ENCODE measurements around the gene AARS1. TPM values are rescaled to one million over a fixed set of nuclear protein-coding genes. Genes with fewer than 3 reads are reported as not detected.
"Not testable (repeated sequence)": the region's sequence is repeated elsewhere in the genome, so short reads cannot be mapped to it uniquely, and the experiment has no call there.

The AARS1 gene
- total RNA-seq, 1 donor from 2014 or later, result 109 TPM

DNA sequence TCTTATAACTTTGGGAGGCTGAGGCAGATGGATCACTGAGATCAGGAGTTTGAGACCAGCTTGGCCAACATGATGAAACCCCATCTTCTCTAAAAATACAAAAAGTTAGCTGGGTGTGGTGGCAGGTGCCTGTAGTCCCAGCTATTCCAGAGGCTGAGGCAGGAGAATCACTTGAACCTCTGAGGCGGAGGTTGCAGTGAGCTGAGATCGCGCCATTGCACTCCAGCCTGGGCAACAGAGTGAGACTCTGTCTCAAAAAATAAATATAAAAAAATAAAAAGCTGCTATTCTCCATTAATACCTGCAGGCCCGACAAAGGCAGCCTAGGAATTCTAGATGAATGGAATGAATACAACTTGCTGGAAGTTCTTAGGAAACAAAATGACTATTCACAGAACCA is 39.6 kb downstream of the AARS1 start:
- Mint-ChIP-seq H3K27ac (peak overlapping the region; percentile 52), H3K4me1 (ENCODE audit: low read depth) (peaks cover 17% of the 10 kb centered on the region), H3K4me3 (peak overlapping the region; percentile 74), H3K36me3 (ENCODE audit: low read depth) (peaks cover 26% of the 10 kb centered on the region)
- intact Hi-C loops (cut with micrococcal nuclease), result loop anchor here (5.0 kb wide), 2 partner anchors 188 to 203 kb away; partner anchors contain the start of genes FCSK and ST3GAL2
- not testable (repeated sequence) for H3K27me3 Mint-ChIP-seq (ENCODE audit: insufficient read depth); H3K9me3 Mint-ChIP-seq; DNase-seq (ENCODE audit: low spot score)

DNA sequence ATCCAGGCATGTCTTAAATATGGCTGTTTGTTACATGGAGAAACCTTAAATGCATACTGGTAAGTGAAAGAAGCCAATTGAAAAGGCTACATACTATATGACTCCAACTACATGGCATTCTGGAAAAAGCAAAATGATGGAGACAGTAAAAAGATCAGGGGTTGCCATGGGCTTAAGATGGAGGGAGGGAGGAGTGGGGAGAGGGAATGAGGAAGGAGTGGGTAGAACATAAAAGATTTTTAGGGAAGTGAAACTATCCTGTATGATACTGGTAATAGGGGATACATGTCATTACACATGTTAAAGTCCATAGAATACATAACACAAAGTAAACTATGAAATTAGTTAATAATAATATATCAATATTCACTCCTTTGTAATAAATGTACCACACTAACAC is 50.5 kb downstream of the AARS1 start:
- intact Hi-C loops (cut with micrococcal nuclease); H3K27ac Mint-ChIP-seq; DNase-seq (ENCODE audit: low spot score); H3K27me3 Mint-ChIP-seq (ENCODE audit: insufficient read depth); H3K9me3 Mint-ChIP-seq; H3K4me1 Mint-ChIP-seq (ENCODE audit: low read depth); H3K4me3 Mint-ChIP-seq: not testable (repeated sequence)
- H3K36me3 Mint-ChIP-seq (ENCODE audit: low read depth), result peaks cover 13% of the 10 kb centered on the region

DNA sequence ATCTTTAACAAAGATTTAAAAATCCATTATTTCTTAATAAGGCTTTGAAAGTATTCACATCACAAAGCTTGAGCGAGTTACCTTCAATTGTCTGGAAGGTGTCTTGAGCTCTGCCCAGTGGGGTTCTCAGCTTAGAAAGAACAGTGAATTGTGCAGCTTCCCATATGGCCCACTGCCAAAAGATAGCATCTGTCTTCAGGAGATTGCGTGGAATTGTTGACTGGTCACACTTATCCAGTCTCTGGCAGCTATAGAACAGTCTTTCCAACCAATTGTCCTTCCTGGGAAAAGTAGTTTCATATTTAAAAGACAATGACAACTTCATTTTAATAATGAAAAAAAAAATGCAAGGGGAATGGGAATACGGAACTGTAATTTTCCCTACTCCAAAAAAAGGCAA is 57.5 kb downstream of the AARS1 start:
- H3K9me3 Mint-ChIP-seq; H3K27me3 Mint-ChIP-seq (ENCODE audit: insufficient read depth); intact Hi-C loops (cut with micrococcal nuclease); DNase-seq (ENCODE audit: low spot score); H3K4me3 Mint-ChIP-seq; H3K27ac Mint-ChIP-seq; H3K4me1 Mint-ChIP-seq (ENCODE audit: low read depth): not testable (repeated sequence)
- H3K36me3 Mint-ChIP-seq (ENCODE audit: low read depth), result peaks cover 14% of the 10 kb centered on the region

DNA sequence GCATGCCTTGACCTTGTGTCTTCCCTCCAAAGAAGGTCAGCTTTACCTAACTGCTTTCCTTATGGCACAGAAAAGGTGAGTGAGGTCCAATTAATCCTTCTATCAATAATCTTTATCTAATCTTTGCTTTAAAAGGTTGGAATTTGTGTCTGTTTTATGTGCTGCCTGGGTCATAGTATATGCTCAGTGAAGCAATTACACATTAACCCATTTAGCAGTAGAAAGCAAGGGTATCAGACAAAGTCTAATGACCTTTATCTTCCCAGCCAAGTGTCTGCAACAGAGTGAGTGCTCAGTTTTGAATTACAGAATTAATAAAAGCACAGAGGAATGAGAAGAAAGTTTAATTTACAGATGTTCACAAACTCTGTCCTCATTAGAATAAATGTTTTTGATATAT is 63.3 kb downstream of the AARS1 start:
- H3K27ac Mint-ChIP-seq; H3K9me3 Mint-ChIP-seq; intact Hi-C loops (cut with micrococcal nuclease); H3K27me3 Mint-ChIP-seq (ENCODE audit: insufficient read depth); DNase-seq (ENCODE audit: low spot score); H3K4me3 Mint-ChIP-seq: not testable (repeated sequence)
- H3K4me1 Mint-ChIP-seq (ENCODE audit: low read depth), result peaks cover 18% of the 10 kb centered on the region
- peaks cover 12% of the 10 kb centered on the region for H3K36me3 Mint-ChIP-seq (ENCODE audit: low read depth)

DNA sequence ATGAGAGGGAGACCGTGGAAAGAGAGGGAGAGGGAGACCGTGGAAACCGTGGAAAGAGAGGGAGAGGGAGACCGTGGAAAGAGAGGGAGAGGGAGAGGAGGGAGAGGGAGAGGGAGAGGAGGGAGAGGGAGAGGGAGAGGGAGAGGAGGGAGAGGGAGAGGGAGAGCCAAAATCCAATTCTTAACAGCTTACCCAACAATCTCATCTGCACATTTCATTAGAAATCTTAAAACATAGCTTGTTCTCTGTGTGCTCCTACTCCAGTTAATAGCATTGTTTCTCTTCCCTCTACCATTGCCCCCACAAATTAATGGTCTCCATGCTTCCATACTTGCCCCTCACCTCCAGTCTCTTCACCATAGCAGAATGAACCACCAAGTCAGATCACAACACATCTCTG is 63.9 kb downstream of the AARS1 start:
- H3K4me3 Mint-ChIP-seq; H3K27me3 Mint-ChIP-seq (ENCODE audit: insufficient read depth); intact Hi-C loops (cut with micrococcal nuclease); DNase-seq (ENCODE audit: low spot score); H3K9me3 Mint-ChIP-seq; H3K27ac Mint-ChIP-seq: not testable (repeated sequence)
- peaks cover 12% of the 10 kb centered on the region for H3K36me3 Mint-ChIP-seq (ENCODE audit: low read depth)
- H3K4me1 Mint-ChIP-seq (ENCODE audit: low read depth), result peaks cover 18% of the 10 kb centered on the region

DNA sequence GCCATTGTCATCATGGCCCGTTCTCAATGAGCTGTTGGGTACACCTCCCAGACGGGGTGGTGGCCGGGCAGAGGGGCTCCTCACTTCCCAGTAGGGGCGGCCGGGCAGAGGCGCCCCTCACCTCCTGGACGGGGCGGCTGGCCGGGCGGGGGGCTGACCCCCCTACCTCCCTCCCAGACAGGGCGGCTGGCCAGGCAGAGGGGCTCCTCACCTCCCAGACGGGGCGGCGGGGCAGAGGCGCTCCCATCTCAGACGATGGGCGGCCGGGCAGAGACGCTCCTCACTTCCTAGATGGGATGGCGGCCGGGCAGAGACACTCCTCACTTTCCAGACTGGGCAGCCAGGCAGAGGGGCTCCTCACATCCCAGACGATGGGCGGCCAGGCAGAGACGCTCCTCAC is 64.7 kb downstream of the AARS1 start:
- H3K4me3 Mint-ChIP-seq; H3K9me3 Mint-ChIP-seq; H3K27ac Mint-ChIP-seq; intact Hi-C loops (cut with micrococcal nuclease); DNase-seq (ENCODE audit: low spot score); H3K27me3 Mint-ChIP-seq (ENCODE audit: insufficient read depth): not testable (repeated sequence)
- Mint-ChIP-seq H3K4me1 (ENCODE audit: low read depth) (peaks cover 18% of the 10 kb centered on the region), H3K36me3 (ENCODE audit: low read depth) (peaks cover 12% of the 10 kb centered on the region)

DNA sequence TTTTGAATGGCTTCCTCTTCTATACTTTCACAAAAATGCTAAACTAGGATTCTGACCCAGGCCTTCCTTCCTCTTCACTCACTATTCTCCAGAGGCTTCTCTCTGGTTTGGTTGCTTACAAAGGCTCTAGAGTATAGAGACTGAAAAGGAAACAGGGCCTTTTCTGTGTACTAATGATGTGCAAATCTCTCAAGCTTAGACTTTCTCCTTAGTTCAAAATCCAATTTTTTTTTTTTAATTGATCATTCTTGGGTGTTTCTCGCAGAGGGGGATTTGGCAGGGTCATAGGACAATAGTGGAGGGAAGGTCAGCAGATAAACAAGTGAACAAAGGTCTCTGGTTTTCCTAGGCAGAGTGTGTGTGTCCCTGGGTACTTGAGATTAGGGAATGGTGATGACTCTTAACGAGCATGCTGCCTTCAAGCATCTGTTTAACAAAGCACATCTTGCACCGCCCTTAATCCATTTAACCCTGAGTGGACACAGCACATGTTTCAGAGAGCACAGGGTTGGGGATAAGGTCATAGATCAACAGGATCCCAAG is 65.3 kb downstream of the AARS1 start:
- H3K27me3 Mint-ChIP-seq (ENCODE audit: insufficient read depth); DNase-seq (ENCODE audit: low spot score); intact Hi-C loops (cut with micrococcal nuclease); H3K9me3 Mint-ChIP-seq; H3K27ac Mint-ChIP-seq; H3K4me3 Mint-ChIP-seq: not testable (repeated sequence)
- peaks cover 18% of the 10 kb centered on the region for H3K4me1 Mint-ChIP-seq (ENCODE audit: low read depth)
- H3K36me3 Mint-ChIP-seq (ENCODE audit: low read depth), result peaks cover 16% of the 10 kb centered on the region

DNA sequence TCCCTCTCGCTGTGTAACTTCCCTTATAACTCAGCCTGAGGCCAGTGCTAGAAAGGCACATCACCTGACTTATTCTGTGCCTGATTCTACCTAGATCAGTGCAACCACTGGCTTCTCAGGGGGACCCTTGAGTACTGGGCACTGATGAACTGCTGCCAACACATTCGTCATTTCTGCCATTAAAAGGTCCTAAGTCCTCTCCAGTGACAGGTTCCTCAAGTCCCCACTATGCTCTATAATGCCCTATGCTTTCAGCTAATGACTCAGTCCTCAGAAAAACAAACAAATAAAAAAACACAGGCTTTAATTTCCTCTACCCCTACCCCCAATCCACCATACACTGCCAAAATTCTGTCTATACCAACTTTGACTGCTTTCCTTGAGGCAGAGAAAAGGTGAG is 66.1 kb downstream of the AARS1 start:
- H3K9me3 Mint-ChIP-seq; H3K27me3 Mint-ChIP-seq (ENCODE audit: insufficient read depth); DNase-seq (ENCODE audit: low spot score); intact Hi-C loops (cut with micrococcal nuclease); H3K4me3 Mint-ChIP-seq; H3K27ac Mint-ChIP-seq: not testable (repeated sequence)
- peaks cover 18% of the 10 kb centered on the region for H3K4me1 Mint-ChIP-seq (ENCODE audit: low read depth)
- H3K36me3 Mint-ChIP-seq (ENCODE audit: low read depth), result peaks cover 16% of the 10 kb centered on the region

DNA sequence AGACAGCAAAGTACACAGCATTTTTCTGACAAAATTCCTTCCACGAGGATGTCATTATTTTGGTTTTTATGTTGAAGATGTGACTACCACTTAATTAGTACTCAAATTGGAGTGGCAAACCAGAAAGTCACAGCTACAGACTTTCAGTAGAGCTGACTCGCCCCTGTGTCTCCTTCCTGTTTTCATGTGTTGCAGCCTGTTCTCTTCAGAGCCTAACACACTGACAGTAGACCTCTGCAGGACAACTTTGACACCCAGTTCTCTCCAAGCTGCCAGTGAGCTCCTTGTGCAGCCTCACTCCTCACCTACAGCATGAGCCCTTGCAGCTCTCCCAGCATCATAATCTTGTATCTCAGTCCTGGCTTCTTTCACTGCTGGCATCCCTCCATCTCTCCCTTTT is 66.7 kb downstream of the AARS1 start:
- H3K27me3 Mint-ChIP-seq (ENCODE audit: insufficient read depth); H3K4me3 Mint-ChIP-seq; H3K9me3 Mint-ChIP-seq; DNase-seq (ENCODE audit: low spot score); intact Hi-C loops (cut with micrococcal nuclease): not testable (repeated sequence)
- peak overlapping the region; percentile 21 for H3K27ac Mint-ChIP-seq
- H3K4me1 Mint-ChIP-seq (ENCODE audit: low read depth), result peaks cover 18% of the 10 kb centered on the region
- H3K36me3 Mint-ChIP-seq (ENCODE audit: low read depth), result peaks cover 16% of the 10 kb centered on the region

DNA sequence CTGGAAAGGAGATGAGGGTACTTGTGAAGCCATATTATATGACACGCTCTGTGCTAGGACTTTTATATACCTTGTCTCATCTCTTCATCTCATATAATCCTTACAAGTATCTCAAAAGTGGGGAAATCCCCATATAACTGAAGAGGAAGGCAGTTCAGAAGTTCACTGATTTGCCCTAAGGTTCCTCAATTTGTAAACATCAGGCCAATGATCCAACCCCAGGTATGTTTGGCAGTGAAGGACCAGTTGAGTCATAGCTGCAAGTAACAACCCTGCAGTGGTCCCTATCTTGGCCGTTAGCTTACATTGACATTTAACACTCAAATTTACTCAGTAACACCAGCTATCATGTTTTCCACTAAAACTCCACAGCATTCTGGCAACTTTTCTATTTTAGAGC is 70.7 kb downstream of the AARS1 start:
- H3K27ac Mint-ChIP-seq; DNase-seq (ENCODE audit: low spot score); intact Hi-C loops (cut with micrococcal nuclease); H3K9me3 Mint-ChIP-seq; H3K27me3 Mint-ChIP-seq (ENCODE audit: insufficient read depth); H3K4me3 Mint-ChIP-seq: not testable (repeated sequence)
- peaks cover 13% of the 10 kb centered on the region for H3K4me1 Mint-ChIP-seq (ENCODE audit: low read depth)
- peaks cover 12% of the 10 kb centered on the region for H3K36me3 Mint-ChIP-seq (ENCODE audit: low read depth)

DNA sequence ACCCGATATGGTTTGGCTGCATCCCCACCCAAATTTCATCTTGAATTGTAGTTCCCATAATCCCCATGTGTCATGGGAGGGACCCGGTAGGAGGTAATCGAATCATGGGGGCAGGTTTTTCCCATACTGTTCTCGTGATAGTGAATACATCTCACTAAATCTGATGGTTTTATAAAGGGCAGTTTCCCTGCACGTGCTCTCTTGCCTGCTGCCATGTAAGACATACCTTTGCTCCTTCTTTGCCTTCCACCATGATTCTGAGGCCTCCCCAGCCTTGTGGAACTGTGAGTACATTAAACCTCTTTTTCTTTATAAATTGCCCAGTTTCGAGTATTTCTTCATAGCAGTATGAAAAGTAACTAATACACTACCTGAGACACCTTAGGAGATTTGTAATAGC is 82.9 kb downstream of the AARS1 start:
- H3K27ac Mint-ChIP-seq; DNase-seq (ENCODE audit: low spot score); H3K27me3 Mint-ChIP-seq (ENCODE audit: insufficient read depth); H3K4me1 Mint-ChIP-seq (ENCODE audit: low read depth); intact Hi-C loops (cut with micrococcal nuclease); H3K4me3 Mint-ChIP-seq; H3K9me3 Mint-ChIP-seq: not testable (repeated sequence)
- peaks cover 12% of the 10 kb centered on the region for H3K36me3 Mint-ChIP-seq (ENCODE audit: low read depth)

DNA sequence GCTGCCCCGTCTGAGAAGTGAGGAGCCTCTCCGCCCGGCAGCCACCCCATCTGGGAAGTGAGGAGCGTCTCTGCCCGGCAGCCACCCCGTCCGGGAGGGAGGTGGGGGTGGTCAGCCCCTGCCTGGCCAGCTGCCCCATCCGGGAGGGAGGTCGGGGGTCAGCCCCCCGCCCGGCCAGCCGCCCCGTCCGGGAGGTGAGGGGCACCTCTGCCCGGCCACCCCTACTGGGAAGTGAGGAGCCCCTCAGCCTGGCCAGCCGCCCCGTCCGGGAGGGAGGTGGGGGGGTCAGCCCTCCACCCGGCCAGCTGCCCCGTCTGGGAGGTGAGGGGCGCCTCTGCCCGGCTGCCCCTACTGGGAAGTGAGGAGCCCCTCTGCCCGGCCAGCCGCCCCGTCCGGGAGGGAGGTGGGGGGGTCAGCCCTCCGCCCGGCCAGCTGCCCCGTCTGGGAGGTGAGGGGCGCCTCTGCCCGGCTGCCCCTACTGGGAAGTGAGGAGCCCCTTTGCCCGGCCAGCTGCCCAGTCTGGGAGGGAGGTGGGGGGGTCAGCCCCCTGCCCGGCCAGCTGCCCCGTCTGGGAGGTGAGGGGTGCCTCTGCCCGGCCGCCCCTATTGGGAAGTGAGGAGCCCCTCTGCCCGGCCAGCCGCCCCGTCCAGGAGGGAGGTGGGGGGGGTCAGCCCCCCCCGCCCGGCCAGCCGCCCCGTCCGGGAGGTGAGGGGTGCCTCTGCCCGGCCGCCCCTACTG is 84.5 kb downstream of the AARS1 start:
- H3K4me1 Mint-ChIP-seq (ENCODE audit: low read depth); H3K4me3 Mint-ChIP-seq; H3K27me3 Mint-ChIP-seq (ENCODE audit: insufficient read depth); intact Hi-C loops (cut with micrococcal nuclease); DNase-seq (ENCODE audit: low spot score); H3K9me3 Mint-ChIP-seq; H3K36me3 Mint-ChIP-seq (ENCODE audit: low read depth); H3K27ac Mint-ChIP-seq: not testable (repeated sequence)

DNA sequence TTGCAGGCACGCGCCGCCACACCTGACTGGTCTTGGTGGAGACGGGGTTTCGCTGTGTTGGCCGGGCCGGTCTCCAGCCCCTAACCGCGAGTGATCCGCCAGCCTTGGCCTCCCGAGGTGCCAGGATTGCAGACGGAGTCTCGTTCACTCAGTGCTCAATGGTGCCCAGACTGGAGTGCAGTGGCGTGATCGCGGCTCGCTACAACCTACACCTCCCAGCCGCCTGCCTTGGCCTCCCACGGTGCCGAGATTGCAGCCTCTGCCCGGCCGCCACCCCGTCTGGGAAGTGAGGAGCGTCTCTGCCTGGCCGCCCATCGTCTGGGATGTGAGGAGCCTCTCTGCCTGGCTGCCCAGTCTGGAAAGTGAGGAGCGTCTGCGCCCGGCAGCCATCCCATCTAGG is 85.3 kb downstream of the AARS1 start:
- H3K36me3 Mint-ChIP-seq (ENCODE audit: low read depth); H3K4me1 Mint-ChIP-seq (ENCODE audit: low read depth); intact Hi-C loops (cut with micrococcal nuclease); H3K27me3 Mint-ChIP-seq (ENCODE audit: insufficient read depth); H3K4me3 Mint-ChIP-seq; H3K9me3 Mint-ChIP-seq; DNase-seq (ENCODE audit: low spot score); H3K27ac Mint-ChIP-seq: not testable (repeated sequence)

All from activated T-helper 1 cell treated with anti-CD3 and anti-CD28 coated beads, Interleukin-12 subunit alpha, Interleukin-12 subunit beta, Interleukin-2, Interleukin-4 antibody, amounts not matched to agents 30 ng/mL and 10 ng/mL and 1 ng/mL, durations not matched to agents 14 hours and 24 hours and 36 hours (primary cell).